OCI-LY7 (cell line): ENCODE results near the gene ALG1.
"Not testable (repeated sequence)": the region's sequence is repeated elsewhere in the genome, so short reads cannot be mapped to it uniquely, and the experiment has no call there.

Experiments
- EZH2phosphoT487 ChIP-seq: fragments of 200-600 bp; sonication (generic); IDR thresholded peaks from 2 replicates; pipeline ENCODE4 v1.6.1; 2018; ENCODE audit warnings: low read depth, borderline replicate concordance, mild to moderate bottlenecking, mixed run types, antibody characterized with exemption, low read length, moderate library complexity, mixed read lengths
- TF ChIP-seq, protein P1 (sequence below): fragments of 200-600 bp; sonication (generic); conservative IDR thresholded peaks from 2 replicates; pipeline ENCODE4 v1.5.1; 2014; ENCODE audit warnings: mild to moderate bottlenecking, antibody characterized with exemption, low read length, moderate library complexity, mixed read lengths

DNA sequence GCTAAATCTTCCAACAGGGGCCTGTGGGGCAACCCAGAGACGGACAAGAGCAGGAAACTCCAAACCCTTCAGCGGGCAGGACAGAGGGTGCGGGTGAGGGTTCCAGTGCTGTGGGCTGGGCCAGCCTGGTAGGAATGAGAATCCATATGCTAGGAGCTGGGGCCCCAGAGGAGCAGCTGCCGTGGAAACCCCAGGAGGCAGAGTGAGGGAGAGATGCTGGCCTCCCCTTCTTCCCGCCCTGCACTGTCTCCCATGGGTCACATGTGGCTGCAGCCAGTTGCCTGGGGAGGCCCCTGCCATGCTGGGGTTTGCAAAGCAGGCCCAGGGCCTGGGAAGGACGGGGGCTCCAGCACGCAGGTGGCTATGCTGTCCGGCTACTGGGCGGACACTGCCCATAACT, 21.4 kb downstream of the ALG1 start:
- TF ChIP-seq, protein P1, sequence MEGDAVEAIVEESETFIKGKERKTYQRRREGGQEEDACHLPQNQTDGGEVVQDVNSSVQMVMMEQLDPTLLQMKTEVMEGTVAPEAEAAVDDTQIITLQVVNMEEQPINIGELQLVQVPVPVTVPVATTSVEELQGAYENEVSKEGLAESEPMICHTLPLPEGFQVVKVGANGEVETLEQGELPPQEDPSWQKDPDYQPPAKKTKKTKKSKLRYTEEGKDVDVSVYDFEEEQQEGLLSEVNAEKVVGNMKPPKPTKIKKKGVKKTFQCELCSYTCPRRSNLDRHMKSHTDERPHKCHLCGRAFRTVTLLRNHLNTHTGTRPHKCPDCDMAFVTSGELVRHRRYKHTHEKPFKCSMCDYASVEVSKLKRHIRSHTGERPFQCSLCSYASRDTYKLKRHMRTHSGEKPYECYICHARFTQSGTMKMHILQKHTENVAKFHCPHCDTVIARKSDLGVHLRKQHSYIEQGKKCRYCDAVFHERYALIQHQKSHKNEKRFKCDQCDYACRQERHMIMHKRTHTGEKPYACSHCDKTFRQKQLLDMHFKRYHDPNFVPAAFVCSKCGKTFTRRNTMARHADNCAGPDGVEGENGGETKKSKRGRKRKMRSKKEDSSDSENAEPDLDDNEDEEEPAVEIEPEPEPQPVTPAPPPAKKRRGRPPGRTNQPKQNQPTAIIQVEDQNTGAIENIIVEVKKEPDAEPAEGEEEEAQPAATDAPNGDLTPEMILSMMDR: not testable (repeated sequence)
- not testable (repeated sequence) for TF ChIP-seq EZH2phosphoT487
